Measurements from ENCODE around the gene NDST1. TPM values are rescaled to one million over a fixed set of nuclear protein-coding genes. Genes with fewer than 3 reads are reported as not detected.
A peak's percentile ranks its signal among the peaks of the same experiment; 100 is the strongest.

Gene NDST1
- total and polyA plus RNA-seq, 2 of the 8 experiments (the other 6 are each of a cell fraction or from before 2014, with no cell fraction given) = 27.0 to 72.0 TPM

DNA sequence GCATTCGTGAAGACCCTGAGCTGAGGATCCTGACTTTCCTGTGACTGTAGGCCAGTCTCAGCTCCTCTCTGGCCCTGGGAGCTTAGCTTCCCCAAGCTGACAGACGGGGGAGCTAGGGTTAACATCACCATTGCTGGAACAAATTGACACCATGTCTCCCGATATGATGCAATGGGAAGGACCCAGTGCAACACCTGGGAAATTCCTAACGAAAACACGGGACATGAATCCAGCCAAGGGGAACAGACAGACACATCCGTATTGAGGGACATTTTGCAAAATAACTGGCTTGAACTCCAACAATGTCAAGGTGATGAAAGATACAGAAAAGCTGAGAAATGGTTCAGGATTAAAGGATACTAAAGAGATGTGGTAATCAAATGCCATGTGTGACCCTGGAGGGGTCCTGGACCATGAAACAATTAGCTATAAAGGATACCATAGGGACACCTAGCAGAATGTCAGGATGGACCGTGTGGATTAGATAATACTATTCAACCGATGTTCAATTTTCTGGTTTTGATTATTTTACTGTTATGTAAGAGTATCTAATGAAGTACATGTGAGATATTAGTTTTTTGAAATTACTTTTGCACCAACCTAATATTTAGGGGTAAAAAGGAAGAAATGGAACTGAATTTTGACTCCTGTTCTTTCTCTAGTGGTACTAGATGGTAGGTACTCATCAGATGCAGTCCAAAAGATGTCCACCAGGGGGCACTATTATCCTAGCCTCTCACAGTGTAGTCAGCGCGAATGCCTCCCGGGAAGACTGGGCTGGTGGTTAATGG is 52.7 kb downstream of the NDST1 start (continued):
- TF ChIP-seq SIN3A (conservative IDR thresholded peaks at IDR 0.05 in 1 of 2, IDR thresholded peaks at IDR 0.05 in 1 of 2; ENCODE audit: low read depth in 1 of 2, low read length in 2 of 2) (peak in 1 of 2 experiments; percentile 48; a peak in 1 of 4 replicates), BRCA1 (IDR thresholded peaks at IDR 0.05; ENCODE audit: low read depth, low read length) (no peak), EZH2 (IDR thresholded peaks at IDR 0.05; ENCODE audit: low read depth, low read length, severe bottlenecking) (no peak), GTF2F1 (IDR thresholded peaks at IDR 0.05; ENCODE audit: borderline replicate concordance, low read depth, low read length) (no peak), ATF3 (IDR thresholded peaks at IDR 0.05; ENCODE audit: insufficient read depth, low read depth, low read length) (peak; percentile 77), HDAC2 (IDR thresholded peaks at IDR 0.05; ENCODE audit: borderline replicate concordance in 1 of 2, low read depth in 2 of 2, low read length in 2 of 2) (no peak), CREB1 (IDR thresholded peaks at IDR 0.05) (peak; percentile 52; the same call in 1 of the 2 replicates), SUZ12 (IDR thresholded peaks at IDR 0.05; ENCODE audit: low read length) (no peak), EP300 (IDR thresholded peaks at IDR 0.05; ENCODE audit: borderline replicate concordance in 1 of 2, low read depth in 2 of 2, low read length in 2 of 2) (peak in 1 of 2 experiments; percentile 20; a peak in 1 of 3 replicates), NANOG (IDR thresholded peaks at IDR 0.05; ENCODE audit: insufficient read depth, low read depth, low read length, poor library complexity, severe bottlenecking) (no peak), JUND (IDR thresholded peaks at IDR 0.05; ENCODE audit: low read length) (peak; percentile 76), SP2 (IDR thresholded peaks at IDR 0.05; ENCODE audit: low read length) (no peak), RAD21 (IDR thresholded peaks at IDR 0.05 in 1 of 2, conservative IDR thresholded peaks at IDR 0.05 in 1 of 2; ENCODE audit: low read depth in 2 of 2, low read length in 2 of 2) (peak; percentile 93 to 94), CBX8 (IDR thresholded peaks at IDR 0.05; ENCODE audit: borderline replicate concordance, low read depth, low read length) (no peak), ZNF274 (IDR thresholded peaks at IDR 0.05; ENCODE audit: borderline replicate concordance, extremely low read depth, low read length) (no peak), YY1 (IDR thresholded peaks at IDR 0.05; ENCODE audit: low read depth, low read length) (peak; percentile 49; the same call in 1 of the 2 replicates), CTBP2 (IDR thresholded peaks at IDR 0.05; ENCODE audit: borderline replicate concordance, insufficient read depth, insufficient read length, low read length) (no peak), CEBPB (IDR thresholded peaks at IDR 0.05; ENCODE audit: low read depth, low read length) (peak; percentile 99), POLR2A (IDR thresholded peaks at IDR 0.05; ENCODE audit: control extremely low read depth in 1 of 2, low read depth in 2 of 2, low read length in 2 of 2) (no peak), GABPA (IDR thresholded peaks at IDR 0.05; ENCODE audit: borderline replicate concordance, insufficient read depth, low read length) (no peak), CHD1 (IDR thresholded peaks at IDR 0.05; ENCODE audit: low read depth, low read length) (no peak)
